H4 (cell line): ENCODE measurements around the gene SETBP1. TPM values are rescaled to one million over a fixed set of nuclear protein-coding genes. Genes with fewer than 3 reads are reported as not detected.

ENCODE experiments used
- DNase-seq: peaks from one replicate; pipeline ENCODE4 v3.0.0-alpha.2; 2015; ENCODE audit warnings: low spot score
- total RNA-seq: library from RNA; depleted of rRNA; stranded (reverse); fragments of >200 nt; shearing (Covaris generic); gene quantifications from 2 replicates; pipeline ENCODE4 v1.2.3, GENCODE V29; 2014

Gene SETBP1
- total RNA-seq, 1 experiment from 2014 or later, result 3.6 TPM

DNA sequence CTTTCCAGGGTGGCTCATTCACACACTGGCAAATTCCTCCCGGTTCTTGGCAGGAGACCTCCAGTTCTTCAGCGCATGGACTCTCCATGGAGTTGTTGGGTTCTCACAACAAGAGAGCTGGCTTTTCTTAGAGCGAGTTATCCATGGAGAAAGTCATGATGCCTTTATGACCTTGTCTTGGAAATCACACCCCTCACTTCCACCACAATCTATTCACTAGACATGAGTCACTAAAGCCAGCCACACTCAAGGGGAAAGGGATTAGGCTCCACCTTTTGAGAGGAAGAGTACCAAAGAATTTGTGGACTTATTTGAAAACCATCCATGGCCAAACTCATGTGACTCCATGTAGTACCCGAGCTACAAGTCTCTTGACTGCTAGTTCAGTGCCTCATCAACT is 160.5 kb downstream of the SETBP1 start:
- no peak for DNase-seq

- no peak for DNase-seq
Observed at GRCh38 chr18:44841752-44842587, 161.3 kb downstream of the SETBP1 start.

- DNase-seq, result no peak
Observed at GRCh38 chr18:44842588-44843412, 162.1 kb downstream of the SETBP1 start.

- no peak for DNase-seq
Observed at GRCh38 chr18:44844486-44844885, 163.8 kb downstream of the SETBP1 start.

DNA sequence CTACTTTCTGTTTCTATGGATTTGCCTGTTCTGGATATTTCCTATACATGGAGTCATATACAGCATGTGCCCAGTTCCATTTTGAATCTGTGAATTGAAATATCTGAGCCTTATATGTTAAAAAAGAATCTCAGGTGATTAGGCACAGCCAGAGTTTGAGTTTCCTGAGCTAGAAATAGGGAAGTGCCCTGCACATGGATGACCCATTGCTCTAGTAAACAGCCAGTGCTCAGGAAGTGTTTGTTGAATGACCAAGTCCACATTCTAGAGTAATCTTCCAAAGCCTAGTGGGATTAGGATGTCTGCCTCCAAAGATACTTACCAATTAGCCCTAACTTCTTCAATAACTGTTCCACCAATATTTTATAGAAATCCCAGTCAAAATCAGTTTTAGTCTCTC is 165.8 kb downstream of the SETBP1 start:
- no peak for DNase-seq

- no peak for DNase-seq
Observed at GRCh38 chr18:44848644-44849335, 168.1 kb downstream of the SETBP1 start.

GRCh38 chr18:44849361-44849760 is 168.7 kb downstream of the SETBP1 start:
- no peak for DNase-seq

DNA sequence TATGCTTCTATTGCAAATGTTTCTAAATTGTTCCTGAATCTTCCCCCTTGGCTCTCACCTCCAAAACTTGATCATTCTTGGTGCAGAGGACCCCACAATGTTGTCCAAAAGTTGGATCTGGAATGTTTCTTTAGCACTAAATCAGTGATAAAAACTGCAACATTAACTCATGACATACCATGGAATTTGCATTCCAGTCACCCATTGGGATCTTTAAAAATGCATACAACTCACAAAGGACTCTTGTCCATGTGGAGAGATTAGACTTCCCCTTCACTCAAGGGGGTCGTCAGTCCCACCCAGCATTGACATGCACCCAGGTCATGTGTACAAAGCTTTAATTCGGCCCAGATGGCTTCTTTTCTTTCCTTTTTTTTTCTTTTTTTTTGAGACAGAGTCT is 169.3 kb downstream of the SETBP1 start:
- DNase-seq, result no peak

DNA sequence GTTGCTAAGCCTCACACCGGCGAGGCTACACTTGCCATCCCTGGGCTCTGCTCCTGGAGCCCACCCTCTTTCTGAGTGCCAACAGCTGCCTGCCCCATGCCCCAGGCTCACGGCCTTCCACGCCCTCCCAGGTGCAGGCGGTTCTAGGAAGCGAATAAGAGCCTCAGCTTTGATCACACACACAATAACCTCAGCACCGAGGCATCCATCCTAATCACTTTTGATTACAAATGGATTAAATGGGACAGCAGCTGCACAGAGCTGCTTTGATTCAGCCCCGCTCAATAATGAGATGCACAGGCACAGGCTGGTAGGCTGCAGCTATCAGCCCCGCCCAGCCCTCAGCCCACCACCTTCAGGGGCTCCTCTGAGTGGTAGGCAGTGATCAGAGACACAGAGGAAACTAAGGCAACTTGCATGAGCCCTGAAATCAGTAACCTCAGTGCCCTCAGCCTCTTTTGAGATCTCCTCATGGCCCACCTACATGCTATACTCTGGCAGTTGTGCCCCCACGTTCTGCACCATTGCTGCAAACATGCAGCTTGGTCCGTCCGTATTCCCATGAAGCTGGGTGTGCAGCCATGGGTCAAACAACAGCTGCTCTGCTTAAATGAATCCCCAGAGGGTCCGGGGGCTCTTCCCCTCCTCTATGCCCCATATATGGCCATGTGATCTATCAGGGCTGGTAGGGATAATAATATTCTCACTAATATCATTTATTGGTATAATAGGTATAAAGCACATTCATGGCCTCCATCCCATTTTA is 171.4 kb downstream of the SETBP1 start:
- DNase-seq, result no peak

DNA sequence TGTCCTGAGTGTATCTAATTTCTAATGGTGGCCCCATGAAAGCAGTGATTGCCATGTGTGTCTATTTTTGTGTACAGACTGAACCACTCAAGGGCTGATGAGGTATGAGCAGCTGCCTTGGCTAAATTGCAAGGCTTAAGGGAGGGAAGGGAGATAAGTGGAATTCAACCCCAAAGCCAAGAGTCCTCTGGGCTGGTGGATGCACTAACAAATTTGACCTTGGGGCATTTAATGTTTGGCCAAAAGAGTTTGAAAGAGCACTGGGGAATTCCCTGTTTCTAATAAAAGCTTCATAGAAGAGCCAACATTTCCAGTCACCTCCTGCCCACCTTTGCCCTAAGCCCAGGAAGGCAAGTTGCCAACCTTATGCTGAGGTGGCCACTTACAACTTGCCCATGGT is 172.1 kb downstream of the SETBP1 start:
- DNase-seq, result no peak

DNA sequence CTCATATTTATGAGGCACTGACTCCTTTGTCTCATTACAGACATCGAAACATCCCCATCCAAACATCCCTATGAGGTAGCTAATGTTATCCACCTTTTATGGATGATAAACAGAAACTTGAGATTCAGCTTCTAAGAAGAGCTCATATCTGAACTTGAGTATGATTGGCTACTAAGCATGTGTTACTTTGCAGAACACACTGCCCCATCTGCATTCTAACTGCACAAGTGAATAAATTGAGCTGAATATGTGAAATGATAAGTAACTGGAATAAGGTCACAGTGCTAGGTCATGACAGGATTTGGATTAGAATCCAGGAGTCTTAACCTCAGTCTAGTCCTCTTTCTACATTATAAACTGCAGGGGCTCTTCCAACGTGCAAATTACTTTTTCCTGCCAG is 172.7 kb downstream of the SETBP1 start:
- no peak for DNase-seq

GRCh38 chr18:44855681-44856080 is 175.0 kb downstream of the SETBP1 start:
- no peak for DNase-seq

DNA sequence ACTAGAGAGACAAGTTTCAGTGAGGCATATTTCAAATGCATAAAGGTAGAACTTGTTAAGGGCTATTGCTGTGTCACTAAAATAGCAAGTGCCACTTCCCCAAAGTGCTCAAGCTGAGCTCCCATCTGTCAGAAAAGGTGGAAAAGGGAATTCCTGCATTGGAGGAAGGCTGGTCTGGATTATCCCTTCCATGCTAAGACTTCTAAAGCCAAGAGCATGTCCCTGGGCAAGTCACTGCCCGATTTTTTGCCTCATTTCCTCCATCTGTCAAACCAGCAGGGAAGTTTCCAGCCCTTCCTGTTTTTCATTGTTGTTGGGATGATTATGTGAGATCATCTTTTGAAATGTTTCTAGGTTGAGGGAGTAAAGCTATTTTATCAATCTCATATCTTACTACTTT is 175.5 kb downstream of the SETBP1 start:
- DNase-seq, result no peak

GRCh38 chr18:44857081-44857480 is 176.4 kb downstream of the SETBP1 start:
- DNase-seq, result no peak

- no peak for DNase-seq
Observed at GRCh38 chr18:44857744-44858491, 177.2 kb downstream of the SETBP1 start.

GRCh38 chr18:44859263-44859662 is 178.6 kb downstream of the SETBP1 start:
- no peak for DNase-seq

GRCh38 chr18:44859751-44860439 is 179.2 kb downstream of the SETBP1 start:
- no peak for DNase-seq

DNA sequence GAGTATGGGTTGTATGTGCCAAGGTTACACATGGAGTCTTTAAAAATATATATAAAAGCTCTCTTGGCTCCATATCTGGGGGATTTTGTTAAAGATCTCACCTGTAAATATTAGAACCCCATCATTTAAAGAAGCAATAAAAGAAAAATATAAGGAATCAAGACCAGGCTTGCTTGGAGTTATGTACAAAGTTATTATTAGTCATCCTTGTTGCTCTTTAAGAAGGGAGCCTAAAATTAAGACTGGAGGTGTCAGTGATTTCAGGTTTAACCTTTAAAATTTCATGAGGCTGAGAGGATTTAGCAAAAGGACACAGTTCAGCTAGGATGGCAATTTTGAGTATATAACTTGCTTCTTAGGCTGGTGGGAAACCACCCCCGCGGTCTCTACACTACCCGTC is 181.4 kb downstream of the SETBP1 start:
- no peak for DNase-seq

DNA sequence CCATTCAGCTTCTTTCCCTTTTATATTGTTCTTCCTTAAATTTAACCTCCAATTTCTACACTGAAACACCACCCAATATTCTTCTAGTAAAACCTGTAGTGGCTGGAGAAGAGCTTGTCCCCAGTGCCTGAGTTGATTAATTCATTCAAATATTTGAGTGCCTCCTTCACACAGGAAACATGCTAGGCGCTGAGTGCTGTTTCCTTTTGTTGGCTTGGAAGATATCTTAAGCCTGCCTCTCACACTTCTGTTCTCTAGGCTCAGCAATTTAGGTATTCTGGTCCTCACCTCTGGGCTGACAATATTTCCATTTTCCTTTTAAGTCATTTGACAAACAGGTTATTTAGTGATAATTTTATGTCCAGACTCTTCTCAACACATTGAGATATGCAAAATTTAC is 185.4 kb downstream of the SETBP1 start:
- no peak for DNase-seq

- no peak for DNase-seq
Observed at GRCh38 chr18:44869533-44869932, 188.8 kb downstream of the SETBP1 start.
